AG09309 (cell line): ENCODE measurements around the gene TRIM44.
"Not testable (repeated sequence)": the region's sequence is repeated elsewhere in the genome, so short reads cannot be mapped to it uniquely, and the experiment has no call there.

Experiments
- DNase-seq: peaks from one replicate; pipeline ENCODE4 v3.0.0-alpha.2; 2010; ENCODE audit warnings: low read depth
- H3K4me3 ChIP-seq: 2 replicates; pipeline ENCODE4 v1.5.1; 2011; ENCODE audit warnings: mild to moderate bottlenecking, low read depth, low read length, moderate library complexity; ENCODE audit not compliant: control insufficient read depth
- CTCF ChIP-seq: IDR thresholded peaks from 2 replicates; pipeline ENCODE4 v1.5.1; 2011; ENCODE audit warnings: mild to moderate bottlenecking, low read depth, low read length, inconsistent platforms; ENCODE audit not compliant: insufficient read depth, control insufficient read depth; ENCODE audit errors: missing control alignments

The TRIM44 gene

GRCh38 chr11:35667257-35667656, 4.7 kb downstream of the TRIM44 start:
- no peak for DNase-seq
- no peak for TF ChIP-seq CTCF

GRCh38 chr11:35668350-35668749, 5.8 kb downstream of the TRIM44 start:
- DNase-seq, H3K4me3 ChIP-seq: not testable (repeated sequence)

More at GRCh38 chr11:35667257-35667656, 4.7 kb downstream of the TRIM44 start:
- no peak overlapping the region for H3K4me3 ChIP-seq

- H3K4me3 ChIP-seq, result no peak overlapping the region
- DNase-seq, result no peak
- no peak for TF ChIP-seq CTCF
Measured at GRCh38 chr11:35671396-35672127, 9.0 kb downstream of the TRIM44 start.

- DNase-seq, result no peak
- no peak for TF ChIP-seq CTCF
- H3K4me3 ChIP-seq, result no peak overlapping the region
Measured at GRCh38 chr11:35672608-35673007, 10.0 kb downstream of the TRIM44 start.

- TF ChIP-seq CTCF, result no peak
- H3K4me3 ChIP-seq, result no peak overlapping the region
- no peak for DNase-seq
Measured at GRCh38 chr11:35675901-35676610, 13.5 kb downstream of the TRIM44 start.

GRCh38 chr11:35676611-35676965, 14.0 kb downstream of the TRIM44 start:
- no peak for DNase-seq
- TF ChIP-seq CTCF, result no peak
- H3K4me3 ChIP-seq, result no peak overlapping the region

GRCh38 chr11:35677904-35678303, 15.3 kb downstream of the TRIM44 start:
- no peak for DNase-seq
- no peak for TF ChIP-seq CTCF
- H3K4me3 ChIP-seq, result no peak overlapping the region
